Activated CD8-positive, alpha-beta memory T cell treated with anti-CD3 and anti-CD28 coated beads, Interleukin-2, amount 50 U/mL, for 48 hours (primary cell): ENCODE results near the gene HECTD4.
"Not testable (repeated sequence)": the region's sequence is repeated elsewhere in the genome, so short reads cannot be mapped to it uniquely, and the experiment has no call there.

Experiments used
- DNase-seq: peaks from one replicate; pipeline ENCODE4 v3.0.0-alpha.2; 2020

Gene HECTD4

GRCh38 chr12:112170971-112171596 lies 211.1 kb downstream of the HECTD4 start:
- DNase-seq: no peak

- DNase-seq: no peak
Measured at GRCh38 chr12:112170376-112170775, 211.9 kb downstream of the HECTD4 start.

DNA sequence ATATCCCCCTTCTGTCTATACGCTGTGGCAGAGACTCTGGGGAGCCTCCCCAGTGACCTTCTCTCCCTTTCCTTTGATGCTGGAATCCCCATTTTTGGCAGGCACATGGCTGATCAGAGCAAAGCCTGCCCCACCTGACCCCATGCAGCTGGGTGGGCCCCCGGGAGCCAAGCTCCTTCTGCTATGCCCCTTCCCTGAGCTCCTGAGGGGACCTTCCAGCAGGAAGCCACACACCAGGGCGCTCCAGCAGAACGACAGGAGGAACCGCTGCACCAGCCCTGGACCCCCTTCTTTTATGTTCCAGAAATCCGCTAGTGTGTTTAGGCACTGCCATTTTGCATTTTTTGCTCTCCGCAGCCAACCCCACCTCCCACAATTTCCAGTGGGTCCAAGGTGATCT lies 212.3 kb downstream of the HECTD4 start:
- no peak for DNase-seq

DNA sequence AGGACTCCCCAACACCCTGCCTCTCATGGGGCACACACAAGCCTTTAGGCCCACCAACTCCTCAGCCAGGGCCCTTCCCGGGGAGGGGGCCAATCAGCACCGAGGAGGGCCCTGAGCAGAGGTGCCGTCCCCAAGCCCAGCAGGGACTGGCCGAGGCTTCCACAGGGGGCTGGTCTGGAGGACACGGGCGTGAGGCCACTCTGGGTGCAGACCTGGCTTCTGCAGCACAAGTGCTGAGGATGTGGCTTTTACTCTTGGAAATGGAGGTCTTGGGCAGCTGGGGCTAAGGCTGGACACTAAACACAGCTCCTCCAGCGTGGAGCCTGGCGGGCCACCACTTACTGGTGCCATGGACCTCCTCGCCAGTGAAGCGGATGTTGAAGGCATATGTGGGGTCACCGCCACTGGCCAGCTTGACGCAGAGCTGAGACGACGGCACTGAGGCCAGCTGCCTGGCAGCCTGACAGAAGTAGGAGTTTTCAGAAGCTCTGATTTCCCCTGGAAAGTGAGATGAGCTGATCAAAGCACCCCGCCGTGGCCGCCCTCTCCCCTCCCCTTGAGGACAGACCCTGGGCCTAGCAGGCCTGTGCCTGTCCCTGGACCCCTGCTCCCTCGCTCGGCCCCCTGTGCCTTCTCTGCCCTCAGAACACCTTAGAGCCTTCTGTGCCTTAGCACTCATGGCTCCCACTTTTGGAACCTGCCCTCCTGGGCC lies 212.9 kb downstream of the HECTD4 start:
- no peak for DNase-seq

DNA sequence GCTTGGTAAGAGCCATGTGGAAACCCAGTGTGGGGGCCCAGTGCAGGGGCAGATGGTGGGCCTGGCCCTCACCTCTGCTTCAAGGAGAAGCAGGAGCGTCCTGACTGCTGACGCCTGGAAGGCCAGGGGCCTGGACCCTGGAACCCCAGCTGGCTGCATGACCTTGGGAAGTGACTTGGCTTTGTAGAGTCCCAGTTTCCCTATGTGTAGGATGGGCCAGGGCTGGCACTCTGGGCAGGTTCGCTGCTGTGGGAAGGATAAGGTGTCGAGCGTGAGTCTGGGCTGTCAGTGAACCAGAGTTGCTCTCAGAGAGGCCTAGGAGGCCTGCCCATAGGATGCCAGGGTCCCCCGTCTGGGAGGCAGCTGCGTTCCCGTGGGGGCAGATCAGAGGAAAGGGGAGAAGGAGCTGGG lies 213.7 kb downstream of the HECTD4 start:
- DNase-seq: no peak

- DNase-seq: no peak
Measured at GRCh38 chr12:112167718-112168525, 214.3 kb downstream of the HECTD4 start.

DNA sequence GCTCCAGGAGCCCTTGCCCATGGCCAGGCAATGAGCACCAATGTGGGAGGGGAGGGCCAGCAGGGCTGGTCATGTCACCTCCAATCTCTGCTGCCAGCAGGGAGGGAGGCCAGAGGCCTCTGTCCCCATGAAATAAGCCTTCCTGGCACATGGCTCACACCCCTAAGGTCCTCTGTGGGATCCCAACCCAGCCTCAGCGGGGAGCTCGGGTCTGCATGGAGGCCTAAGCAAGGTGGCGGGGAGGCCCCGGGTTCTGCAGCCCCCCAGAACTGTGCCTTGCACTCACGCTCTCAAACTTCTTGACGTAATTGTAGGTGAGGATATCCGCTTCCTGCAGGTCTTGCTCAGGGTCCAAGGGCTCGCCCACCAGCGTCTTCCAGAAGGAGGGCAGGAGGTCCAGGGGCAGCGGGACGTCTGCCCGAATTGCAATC lies 215.2 kb downstream of the HECTD4 start:
- no peak for DNase-seq

DNA sequence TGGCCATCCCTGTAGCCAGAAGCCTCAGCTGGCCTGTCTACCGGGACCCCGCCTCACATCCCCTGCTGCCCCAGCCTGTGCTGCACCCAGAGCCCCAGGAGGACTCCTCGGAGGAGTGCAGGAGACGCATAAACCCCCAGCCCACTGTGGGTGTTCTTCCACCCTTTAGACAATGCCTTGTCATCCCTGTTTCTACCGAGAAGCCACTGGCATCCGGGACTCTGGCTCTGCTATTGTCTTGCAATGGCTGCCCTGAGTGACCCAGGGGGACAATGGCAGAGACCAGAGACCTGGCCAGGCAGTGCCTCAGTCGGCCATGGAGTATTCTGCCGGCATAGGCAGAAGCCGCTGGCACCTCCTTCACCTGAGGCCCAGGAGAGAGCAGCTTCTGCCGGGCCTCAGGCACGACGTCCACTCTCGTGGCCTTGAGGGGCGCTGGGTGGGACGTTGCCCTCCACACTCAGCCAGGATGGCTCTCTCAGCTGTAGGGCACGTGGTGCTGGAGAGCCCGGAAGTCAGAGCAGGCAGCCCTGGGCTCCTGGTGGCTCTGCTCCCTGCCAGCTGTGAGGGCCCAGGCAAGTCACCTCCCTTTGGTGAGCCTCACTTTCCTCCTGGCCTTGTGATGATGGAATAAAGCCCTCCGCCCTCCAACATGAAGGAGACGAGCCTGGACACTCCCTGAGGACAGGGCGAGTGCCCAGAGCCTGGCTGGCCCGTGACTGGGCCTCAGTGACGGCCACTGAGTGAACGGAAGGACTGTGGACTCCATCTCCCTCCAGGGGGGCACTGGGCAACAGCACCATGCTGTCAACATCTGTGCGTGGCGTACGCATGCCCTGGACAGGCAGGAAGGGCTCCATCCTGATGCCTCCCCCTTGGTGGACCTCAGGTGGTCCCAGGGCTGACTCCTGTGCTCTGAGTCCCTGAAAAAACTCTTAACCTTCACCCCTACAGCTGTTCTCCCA lies 215.9 kb downstream of the HECTD4 start:
- DNase-seq: no peak

- no peak for DNase-seq
Measured at GRCh38 chr12:112165624-112166023, 216.6 kb downstream of the HECTD4 start.

DNA sequence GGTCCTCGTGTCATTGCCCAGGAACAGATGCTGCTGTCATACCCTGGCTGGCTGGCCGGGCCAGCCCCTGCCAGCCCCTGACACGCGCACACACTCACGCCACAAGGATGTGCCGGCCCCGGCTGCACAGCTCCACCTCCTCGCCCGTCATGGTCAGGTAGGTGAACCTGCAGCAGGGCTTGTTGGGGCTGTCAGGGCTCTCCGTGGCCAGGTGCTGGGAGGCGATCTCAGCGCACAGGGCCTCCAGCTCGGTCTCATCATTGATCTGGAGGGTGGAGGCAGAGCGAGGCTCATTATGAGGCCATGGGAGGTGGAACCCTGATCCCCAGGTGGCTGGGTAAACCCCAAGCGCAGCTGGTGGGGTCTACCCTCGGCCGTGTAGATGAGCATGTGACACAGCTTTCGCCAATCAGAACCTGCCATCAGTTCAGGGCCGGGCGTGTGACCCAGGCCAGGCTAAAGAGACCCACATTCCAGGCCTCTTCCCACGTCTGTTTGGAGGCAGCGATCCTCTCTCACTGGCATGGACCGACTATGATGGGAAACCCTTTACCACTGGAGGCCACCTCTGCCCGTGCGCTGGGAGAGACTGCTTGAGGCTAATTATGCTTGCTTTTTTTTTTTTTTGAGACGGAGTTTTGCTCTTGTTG lies 218.1 kb downstream of the HECTD4 start:
- no peak for DNase-seq

GRCh38 chr12:112163471-112163991 lies 218.7 kb downstream of the HECTD4 start:
- DNase-seq: no peak

- no peak for DNase-seq
Measured at GRCh38 chr12:112163056-112163455, 219.2 kb downstream of the HECTD4 start.

DNA sequence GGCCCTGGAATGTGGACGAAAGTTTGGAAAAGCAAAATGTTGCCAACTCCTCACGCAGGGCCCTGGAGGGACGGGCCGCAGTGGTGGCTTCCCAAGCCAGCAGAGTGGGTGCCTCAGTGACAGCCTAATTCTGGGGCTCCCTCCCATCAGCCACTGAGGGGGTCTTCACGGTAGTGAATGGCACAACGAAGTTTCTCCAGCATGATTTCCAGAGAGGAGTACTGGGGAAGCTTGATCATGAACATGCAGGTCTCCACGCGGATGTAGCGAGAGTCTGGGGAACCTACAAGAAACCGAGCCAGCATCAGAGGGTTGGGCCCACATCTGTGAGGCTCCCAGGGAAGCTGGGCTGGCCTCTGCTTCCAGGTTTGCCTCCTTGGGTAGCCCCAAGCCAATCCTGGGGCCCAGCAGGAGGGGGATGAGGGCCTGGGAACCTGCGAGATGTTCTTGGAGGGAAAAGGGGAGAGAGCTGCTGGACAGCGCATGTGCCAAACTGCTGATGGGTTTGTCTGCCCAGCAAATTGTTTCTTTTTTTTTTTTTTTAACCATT lies 219.9 kb downstream of the HECTD4 start:
- no peak for DNase-seq

GRCh38 chr12:112161711-112162110 lies 220.5 kb downstream of the HECTD4 start:
- no peak for DNase-seq

DNA sequence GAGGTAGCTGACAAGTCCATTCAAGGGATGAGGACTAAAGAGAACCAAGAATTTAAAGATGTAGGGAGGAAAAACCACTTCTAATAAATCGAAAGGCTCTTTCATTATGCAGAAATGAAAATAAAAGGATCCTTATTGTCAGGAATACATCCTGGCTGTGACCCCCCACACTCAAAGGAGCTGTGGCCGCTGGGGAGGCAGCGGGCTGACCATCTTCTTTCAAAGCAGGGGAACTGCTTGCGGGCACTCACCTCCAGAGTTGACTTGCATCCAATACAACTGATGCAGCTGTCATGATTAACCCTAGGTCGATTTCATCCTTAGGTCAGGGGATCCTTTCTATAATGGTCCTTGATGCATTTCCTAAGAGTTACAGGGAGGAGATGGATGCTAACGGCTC lies 221.6 kb downstream of the HECTD4 start:
- no peak for DNase-seq

DNA sequence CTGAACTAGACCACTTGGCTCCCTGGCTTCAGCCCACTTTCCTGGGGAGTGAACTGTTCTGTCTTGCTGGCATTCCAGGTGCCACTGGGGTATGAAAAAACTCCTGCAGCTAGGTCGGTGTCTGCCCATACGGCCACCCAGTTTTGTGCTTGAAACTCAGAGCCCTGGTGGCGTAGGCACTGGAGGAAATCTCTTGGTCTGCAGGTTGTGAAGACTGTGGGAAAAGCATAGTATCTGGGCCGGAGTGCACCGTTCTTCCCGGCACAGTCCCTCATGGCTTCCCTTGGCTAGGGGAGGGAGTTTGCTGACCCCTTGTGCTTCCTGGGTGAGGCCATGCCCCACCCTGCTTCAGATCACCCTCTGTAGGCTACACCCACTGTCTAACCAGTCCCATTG lies 223.1 kb downstream of the HECTD4 start:
- no peak for DNase-seq

DNA sequence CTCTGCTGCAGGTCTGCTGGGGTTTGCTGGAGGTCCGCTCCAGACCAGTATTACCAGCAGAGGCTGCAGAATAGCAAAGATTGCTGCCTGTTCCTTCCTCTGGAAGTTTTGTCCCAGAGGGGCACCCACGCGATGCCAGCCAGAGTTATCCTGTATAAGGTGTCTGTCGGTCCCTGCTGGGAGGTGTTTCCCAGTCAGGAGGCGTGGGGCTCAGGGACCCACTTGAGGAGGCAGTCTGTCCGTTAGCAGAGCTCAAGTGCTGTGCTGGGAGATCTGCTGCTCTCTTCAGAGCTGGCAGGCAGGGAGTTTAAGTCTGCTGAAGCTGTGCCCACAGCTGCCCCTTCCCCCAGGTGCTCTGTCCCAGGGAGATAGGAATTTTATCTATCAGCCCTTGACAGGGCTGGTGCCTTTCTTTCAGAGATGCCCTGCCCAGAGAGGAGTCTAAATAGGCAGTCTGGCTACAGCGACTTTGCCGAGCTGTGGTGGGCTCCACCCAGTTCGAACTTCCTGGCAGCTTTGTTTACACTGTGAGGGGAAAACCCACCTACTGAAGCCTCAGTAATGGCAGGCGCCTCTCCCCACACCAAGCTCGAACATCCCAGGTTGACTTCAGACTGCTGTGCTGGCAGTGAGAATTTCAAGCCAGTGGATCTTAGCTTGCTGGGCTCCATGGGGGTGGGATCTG lies 223.6 kb downstream of the HECTD4 start:
- DNase-seq: not testable (repeated sequence)

DNA sequence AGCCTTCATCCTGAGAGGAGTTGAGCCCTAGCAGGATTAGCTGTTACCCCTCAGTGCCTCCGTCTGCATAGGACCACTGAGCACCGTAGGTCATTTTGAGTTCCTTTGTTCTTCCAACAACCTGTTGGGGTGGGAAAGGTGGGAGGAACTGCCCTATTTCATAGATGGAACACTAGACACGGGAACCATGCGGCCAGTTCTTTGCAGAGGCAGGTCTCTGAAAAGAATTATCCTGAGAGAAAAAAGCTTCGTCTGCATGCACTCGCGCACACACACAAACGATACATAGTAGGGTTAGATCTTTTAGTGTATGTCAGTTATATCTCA lies 228.4 kb downstream of the HECTD4 start:
- peak; percentile 41 for DNase-seq

- no peak for DNase-seq
Measured at GRCh38 chr12:112153181-112153892, 228.9 kb downstream of the HECTD4 start.

- DNase-seq: peak; percentile 46
Measured at GRCh38 chr12:112151766-112152541, 230.3 kb downstream of the HECTD4 start.
